ENCODE results near the gene DNMT3L.
"Not testable (repeated sequence)": the region's sequence is repeated elsewhere in the genome, so short reads cannot be mapped to it uniquely, and the experiment has no call there.

The DNMT3L gene

DNA sequence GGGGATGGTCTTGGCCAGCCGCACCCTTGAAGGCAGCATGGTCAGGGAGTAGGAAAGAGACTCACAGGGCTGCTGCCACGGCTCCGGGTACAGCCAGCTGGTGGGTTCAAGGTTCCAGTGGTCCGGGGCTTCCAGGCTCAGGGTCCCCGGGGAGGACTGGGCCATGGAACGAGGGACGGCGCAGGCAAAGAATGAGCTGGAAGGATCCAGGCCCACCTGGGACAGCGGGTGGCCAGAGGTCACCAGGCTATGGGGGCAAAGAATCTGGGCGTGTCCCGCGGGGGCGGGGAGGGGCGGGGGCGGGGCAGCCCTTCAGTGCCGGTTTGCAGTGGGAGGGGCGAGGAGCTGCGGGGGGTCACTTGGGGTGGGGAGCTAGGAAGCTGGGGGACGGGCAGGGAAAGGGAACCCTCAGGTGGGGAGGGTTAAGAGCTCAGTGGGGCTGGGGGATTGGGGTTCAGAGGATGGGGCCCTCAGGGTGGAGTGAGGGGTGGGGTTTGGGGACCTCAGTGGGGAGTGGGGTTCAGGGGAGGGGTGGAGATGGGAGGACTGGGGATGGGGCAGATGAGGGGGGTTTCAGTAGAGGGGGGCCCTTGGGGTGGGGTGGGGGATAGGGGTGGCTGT is at the start of gene DNMT3L:
TSS of gene DNMT3L (minus strand) at position 223 of the 621 bp plus-strand sequence. CDS start 638 bp downstream, outside the sequence.
- H3K4me3 ChIP-seq (ENCODE audit: low read depth, low read length), result peak within 1 kb of the TSS; percentile 38; the same call in 1 of the 2 replicates
- peaks cover 20% of the 10 kb centered on the region for H3K4me1 ChIP-seq (ENCODE audit: control insufficient read depth, insufficient read depth, low read length)
- no peak within 1 kb of the TSS; the same call in 1 of the 2 replicates for H3K27ac ChIP-seq (ENCODE audit: low read depth, low read length)
- no peaks in the 10 kb centered on the region; the same call in 1 of the 2 replicates for H3K36me3 ChIP-seq (ENCODE audit: control insufficient read depth, insufficient read depth, low read length)
- no peaks in the 10 kb centered on the region for H3K27me3 ChIP-seq (ENCODE audit: control insufficient read depth, insufficient read depth, low read length)
- H3K9ac ChIP-seq (ENCODE audit: low read length), result peak within 1 kb of the TSS; percentile 13
- H3K9me3 ChIP-seq (ENCODE audit: control insufficient read depth, insufficient read depth, low read depth, low read length), result no peaks in the 10 kb centered on the region

- Histone ChIP-seq H3K36me3 (ENCODE audit: control insufficient read depth, insufficient read depth, low read length) (peaks cover 75% of the 10 kb centered on the region), H3K9ac (ENCODE audit: low read length) (no peak overlapping the region), H3K9me3 (ENCODE audit: control insufficient read depth, insufficient read depth, low read depth, low read length) (no peaks in the 10 kb centered on the region), H3K4me3 (ENCODE audit: low read depth, low read length) (no peak overlapping the region), H3K27ac (ENCODE audit: low read depth, low read length) (no peak overlapping the region), H3K27me3 (ENCODE audit: control insufficient read depth, insufficient read depth, low read length) (no peaks in the 10 kb centered on the region), H3K4me1 (ENCODE audit: control insufficient read depth, insufficient read depth, low read length) (no peaks in the 10 kb centered on the region)
Measured at GRCh38 chr21:44310628-44311507, 49.2 kb upstream of the DNMT3L start.

- no peaks in the 10 kb centered on the region for H3K27me3 ChIP-seq (ENCODE audit: control insufficient read depth, insufficient read depth, low read length)
- H3K27ac ChIP-seq (ENCODE audit: low read depth, low read length), result no peak overlapping the region
- no peak overlapping the region for H3K9ac ChIP-seq (ENCODE audit: low read length)
- H3K9me3 ChIP-seq (ENCODE audit: control insufficient read depth, insufficient read depth, low read depth, low read length), result no peaks in the 10 kb centered on the region
- H3K4me3 ChIP-seq (ENCODE audit: low read depth, low read length), result no peak overlapping the region
- peaks cover 17% of the 10 kb centered on the region for H3K4me1 ChIP-seq (ENCODE audit: control insufficient read depth, insufficient read depth, low read length)
- H3K36me3 ChIP-seq (ENCODE audit: control insufficient read depth, insufficient read depth, low read length), result peaks cover 44% of the 10 kb centered on the region
Measured at GRCh38 chr21:44306936-44307704, 45.4 kb upstream of the DNMT3L start.

GRCh38 chr21:44305691-44306090 is 44.0 kb upstream of the DNMT3L start:
- Histone ChIP-seq H3K9me3 (ENCODE audit: control insufficient read depth, insufficient read depth, low read depth, low read length) (no peaks in the 10 kb centered on the region), H3K4me3 (ENCODE audit: low read depth, low read length) (no peak overlapping the region), H3K27me3 (ENCODE audit: control insufficient read depth, insufficient read depth, low read length) (no peaks in the 10 kb centered on the region), H3K36me3 (ENCODE audit: control insufficient read depth, insufficient read depth, low read length) (peaks cover 30% of the 10 kb centered on the region), H3K27ac (ENCODE audit: low read depth, low read length) (no peak overlapping the region), H3K9ac (ENCODE audit: low read length) (no peak overlapping the region), H3K4me1 (ENCODE audit: control insufficient read depth, insufficient read depth, low read length) (peaks cover 24% of the 10 kb centered on the region)

- Histone ChIP-seq H3K9ac (ENCODE audit: low read length) (no peak overlapping the region), H3K9me3 (ENCODE audit: control insufficient read depth, insufficient read depth, low read depth, low read length) (no peaks in the 10 kb centered on the region), H3K36me3 (ENCODE audit: control insufficient read depth, insufficient read depth, low read length) (peaks cover 22% of the 10 kb centered on the region), H3K27me3 (ENCODE audit: control insufficient read depth, insufficient read depth, low read length) (no peaks in the 10 kb centered on the region), H3K27ac (ENCODE audit: low read depth, low read length) (no peak overlapping the region), H3K4me1 (ENCODE audit: control insufficient read depth, insufficient read depth, low read length) (peaks cover 25% of the 10 kb centered on the region), H3K4me3 (ENCODE audit: low read depth, low read length) (no peak overlapping the region)
Measured at GRCh38 chr21:44304877-44305293, 43.2 kb upstream of the DNMT3L start.

- no peak overlapping the region for H3K4me3 ChIP-seq (ENCODE audit: low read depth, low read length)
- no peaks in the 10 kb centered on the region for H3K9me3 ChIP-seq (ENCODE audit: control insufficient read depth, insufficient read depth, low read depth, low read length)
- H3K36me3 ChIP-seq (ENCODE audit: control insufficient read depth, insufficient read depth, low read length), result peaks cover 18% of the 10 kb centered on the region
- H3K27ac ChIP-seq (ENCODE audit: low read depth, low read length), result 0 out of 2 replicates have a peak overlapping the region, but pooled peaks have one; percentile 46
- H3K27me3 ChIP-seq (ENCODE audit: control insufficient read depth, insufficient read depth, low read length), result no peaks in the 10 kb centered on the region; the same call in 1 of the 2 replicates
- no peak overlapping the region for H3K9ac ChIP-seq (ENCODE audit: low read length)
- H3K4me1 ChIP-seq (ENCODE audit: control insufficient read depth, insufficient read depth, low read length), result peaks cover 28% of the 10 kb centered on the region
Measured at GRCh38 chr21:44304011-44304616, 42.4 kb upstream of the DNMT3L start.

DNA sequence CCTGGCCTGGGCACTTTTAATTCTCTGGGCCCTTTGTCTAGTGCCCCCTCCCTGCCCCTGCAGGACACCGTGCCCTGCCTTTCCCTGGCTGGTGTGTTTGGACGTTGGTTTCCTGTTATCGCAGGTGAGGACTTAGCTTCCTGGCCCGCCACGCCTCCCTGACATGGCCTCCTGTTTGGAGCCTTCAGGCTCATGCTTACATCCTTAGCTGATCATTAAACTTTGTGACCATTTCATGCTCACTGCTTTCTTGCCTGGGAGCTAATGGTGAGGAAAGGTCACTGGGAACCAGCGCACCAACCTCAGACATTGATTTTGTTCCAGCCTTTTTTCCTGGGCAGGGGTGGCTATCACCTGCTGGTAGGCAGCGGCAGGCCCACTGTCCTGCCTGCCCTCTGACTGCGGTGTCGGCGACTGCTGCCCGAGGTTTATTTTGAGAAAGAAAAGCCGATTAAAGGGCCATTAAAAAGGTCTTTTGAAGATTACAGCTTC is 41.8 kb upstream of the DNMT3L start:
- no peak overlapping the region for H3K9ac ChIP-seq (ENCODE audit: low read length)
- H3K36me3 ChIP-seq (ENCODE audit: control insufficient read depth, insufficient read depth, low read length), result peaks cover 18% of the 10 kb centered on the region
- no peaks in the 10 kb centered on the region; the same call in 1 of the 2 replicates for H3K27me3 ChIP-seq (ENCODE audit: control insufficient read depth, insufficient read depth, low read length)
- H3K4me3 ChIP-seq (ENCODE audit: low read depth, low read length), result no peak overlapping the region
- peaks cover 30% of the 10 kb centered on the region for H3K4me1 ChIP-seq (ENCODE audit: control insufficient read depth, insufficient read depth, low read length)
- H3K9me3 ChIP-seq (ENCODE audit: control insufficient read depth, insufficient read depth, low read depth, low read length), result no peaks in the 10 kb centered on the region
- H3K27ac ChIP-seq (ENCODE audit: low read depth, low read length), result 0 out of 2 replicates have a peak overlapping the region, but pooled peaks have one; percentile 46

- not testable (repeated sequence) for H3K27me3 ChIP-seq (ENCODE audit: control insufficient read depth, insufficient read depth, low read length); H3K27ac ChIP-seq (ENCODE audit: low read depth, low read length); H3K4me3 ChIP-seq (ENCODE audit: low read depth, low read length); H3K9me3 ChIP-seq (ENCODE audit: control insufficient read depth, insufficient read depth, low read depth, low read length); H3K9ac ChIP-seq (ENCODE audit: low read length)
- Histone ChIP-seq H3K36me3 (ENCODE audit: control insufficient read depth, insufficient read depth, low read length) (peaks cover 16% of the 10 kb centered on the region), H3K4me1 (ENCODE audit: control insufficient read depth, insufficient read depth, low read length) (peaks cover 30% of the 10 kb centered on the region)
Measured at GRCh38 chr21:44302573-44303401, 41.1 kb upstream of the DNMT3L start.

- Histone ChIP-seq H3K4me1 (ENCODE audit: control insufficient read depth, insufficient read depth, low read length) (peaks cover 30% of the 10 kb centered on the region), H3K9ac (ENCODE audit: low read length) (no peak overlapping the region), H3K27me3 (ENCODE audit: control insufficient read depth, insufficient read depth, low read length) (no peaks in the 10 kb centered on the region; the same call in 1 of the 2 replicates), H3K36me3 (ENCODE audit: control insufficient read depth, insufficient read depth, low read length) (peaks cover 8% of the 10 kb centered on the region), H3K9me3 (ENCODE audit: control insufficient read depth, insufficient read depth, low read depth, low read length) (no peaks in the 10 kb centered on the region), H3K4me3 (ENCODE audit: low read depth, low read length) (no peak overlapping the region), H3K27ac (ENCODE audit: low read depth, low read length) (no peak overlapping the region)
Measured at GRCh38 chr21:44301961-44302406, 40.3 kb upstream of the DNMT3L start.

All from HUES6 (cell line).